Activated CD8-positive, alpha-beta T cell treated with anti-CD3 and anti-CD28 coated beads for 36 hours (primary cell): ENCODE results near the gene DNPH1. TPM values are rescaled to one million over a fixed set of nuclear protein-coding genes. Genes with fewer than 3 reads are reported as not detected.

Experiments used
- ATAC-seq: fragments of 200-7000 bp; cut with Tn5 transposase; one replicate; pipeline ENCODE4 v1.10.0; 2021; ENCODE audit warnings: mild to moderate bottlenecking, moderate library complexity
- CTCF ChIA-PET: fragments of 350-600 bp; sonication (Branson Sonifier 250); formaldehyde crosslinking; loops from one replicate; lab custom pipeline; 2021; ENCODE audit warnings: antibody characterized with exemption; lab: Charles Lee
- POLR2A ChIA-PET: fragments of 350-600 bp; sonication (Branson Sonifier 250); formaldehyde crosslinking; loops from one replicate; lab custom pipeline; 2021; ENCODE audit warnings: antibody characterized with exemption; lab: Charles Lee
- DNase-seq: peaks from one replicate; pipeline ENCODE4 v3.0.0-alpha.2; 2020
- H3K27ac Mint-ChIP-seq: one replicate; pipeline ENCODE4 v1.8.0; 2021; ENCODE audit warnings: mild to moderate bottlenecking, mixed read lengths
- H3K27me3 Mint-ChIP-seq: one replicate; pipeline ENCODE4 v1.8.0; 2021; ENCODE audit warnings: mixed read lengths
- H3K36me3 Mint-ChIP-seq: one replicate; pipeline ENCODE4 v1.8.0; 2021; ENCODE audit warnings: low read depth, mixed read lengths
- H3K4me1 Mint-ChIP-seq: one replicate; pipeline ENCODE4 v1.8.0; 2021; ENCODE audit warnings: low read depth, mixed read lengths
- H3K4me3 Mint-ChIP-seq: one replicate; pipeline ENCODE4 v1.8.0; 2021; ENCODE audit warnings: mild to moderate bottlenecking, moderate library complexity, mixed read lengths
- H3K9me3 Mint-ChIP-seq: one replicate; pipeline ENCODE4 v1.8.0; 2021; ENCODE audit warnings: mixed read lengths
- CTCF ChIP-seq: fragments of 200-600 bp; IDR thresholded peaks from one replicate; pipeline ENCODE4 v1.8.0; 2022; ENCODE audit warnings: antibody characterized with exemption, mild to moderate bottlenecking
- intact Hi-C: fragments of 100-400 bp; cut with micrococcal nuclease; formaldehyde crosslinking; loops from one replicate; pipeline ENCODE4 v1.10.0; 2022
- total RNA-seq, 2 experiments: library from RNA; stranded (reverse); gene quantifications; one replicate each; pipeline ENCODE4 v1.2.3, GENCODE V29; 2021

DNPH1 gene
- total RNA-seq, 2 experiments from 2014 or later: 86.2 to 86.5 TPM

GRCh38 chr6:43276577-43277305, 47.5 kb upstream of the DNPH1 start:
- CTCF ChIA-PET: no interaction called here
- intact Hi-C loops: no loop called here
- H3K27me3 Mint-ChIP-seq: peaks cover 37% of the 10 kb centered on the region
- peaks cover 8% of the 10 kb centered on the region for H3K4me1 Mint-ChIP-seq
- POLR2A ChIA-PET: no interaction called here
- no peaks in the 10 kb centered on the region for H3K9me3 Mint-ChIP-seq
- no peak for TF ChIP-seq CTCF
- no peak overlapping the region for H3K4me3 Mint-ChIP-seq
- H3K27ac Mint-ChIP-seq: no peak overlapping the region
- DNase-seq: no peak
- no peak for ATAC-seq
- H3K36me3 Mint-ChIP-seq: no peaks in the 10 kb centered on the region

- TF ChIP-seq CTCF: no peak
- H3K9me3 Mint-ChIP-seq: no peaks in the 10 kb centered on the region
- H3K27me3 Mint-ChIP-seq: peaks cover 34% of the 10 kb centered on the region
- ChIA-PET CTCF (no interaction called here), POLR2A (no interaction called here)
- no peaks in the 10 kb centered on the region for H3K36me3 Mint-ChIP-seq
- intact Hi-C loops: no loop called here
- DNase-seq (peak; percentile 64), ATAC-seq (peak; percentile 52)
- peak overlapping the region; percentile 64 for H3K4me3 Mint-ChIP-seq
- peak overlapping the region; percentile 1 for H3K27ac Mint-ChIP-seq
- H3K4me1 Mint-ChIP-seq: peaks cover 8% of the 10 kb centered on the region
These were observed 46.7 kb upstream of the DNPH1 start for GRCh38 chr6:43275801-43276576.

- no peak overlapping the region for H3K27ac Mint-ChIP-seq
- H3K36me3 Mint-ChIP-seq: no peaks in the 10 kb centered on the region
- peak; percentile 40 for ATAC-seq
- H3K9me3 Mint-ChIP-seq: no peaks in the 10 kb centered on the region
- TF ChIP-seq CTCF: no peak
- POLR2A ChIA-PET: no interaction called here
- peaks cover 34% of the 10 kb centered on the region for H3K27me3 Mint-ChIP-seq
- DNase-seq: peak; percentile 53
- peak overlapping the region; percentile 64 for H3K4me3 Mint-ChIP-seq
- peaks cover 10% of the 10 kb centered on the region for H3K4me1 Mint-ChIP-seq
- intact Hi-C loops: no loop called here
- CTCF ChIA-PET: no interaction called here
These were observed 45.8 kb upstream of the DNPH1 start for GRCh38 chr6:43274916-43275597.

- ATAC-seq (no peak), DNase-seq (no peak)
- ChIA-PET POLR2A (no interaction called here), CTCF (no interaction called here)
- Mint-ChIP-seq H3K4me3 (peak overlapping the region; percentile 52), H3K9me3 (no peaks in the 10 kb centered on the region), H3K4me1 (peaks cover 13% of the 10 kb centered on the region), H3K27ac (no peak overlapping the region), H3K36me3 (no peaks in the 10 kb centered on the region), H3K27me3 (peaks cover 35% of the 10 kb centered on the region)
- no peak for TF ChIP-seq CTCF
- intact Hi-C loops: no loop called here
These were observed 45.0 kb upstream of the DNPH1 start for GRCh38 chr6:43274127-43274915.
